Smooth muscle cell (in vitro differentiated cells): ENCODE data around the gene SLC6A1. TPM values are rescaled to one million over a fixed set of nuclear protein-coding genes. Genes with fewer than 3 reads are reported as not detected.
"Not testable (repeated sequence)": the region's sequence is repeated elsewhere in the genome, so short reads cannot be mapped to it uniquely, and the experiment has no call there.

ENCODE experiments used
- DNase-seq: peaks from one replicate; lab custom pipeline; 2025; ENCODE audit not compliant: unreplicated experiment; lab: John Stamatoyannopoulos, UW
- H2AFZ ChIP-seq: fragments of 200-600 bp; sonication (generic); 2 replicates; pipeline ENCODE4 v1.6.0; 2016; ENCODE audit warnings: antibody characterized with exemption, low read depth, mild to moderate bottlenecking
- H3F3A ChIP-seq: fragments of 200-600 bp; sonication (generic); 2 replicates; pipeline ENCODE4 v1.6.0; 2017; ENCODE audit warnings: antibody characterized with exemption, low read depth
- H3K27ac ChIP-seq: fragments of 200-600 bp; sonication (generic); 2 replicates; pipeline ENCODE4 v1.5.1; 2016; ENCODE audit warnings: low read depth, mild to moderate bottlenecking
- H3K27me3 ChIP-seq: fragments of 200-600 bp; sonication (generic); 2 replicates; pipeline ENCODE4 v1.6.1; 2016; ENCODE audit warnings: low read depth, mild to moderate bottlenecking
- H3K36me3 ChIP-seq: fragments of 200-600 bp; sonication (generic); 2 replicates; pipeline ENCODE4 v1.5.1; 2016; ENCODE audit warnings: low read depth
- H3K4me1 ChIP-seq: fragments of 200-600 bp; sonication (generic); 2 replicates; pipeline ENCODE4 v1.5.1; 2016; ENCODE audit warnings: low read depth
- H3K4me2 ChIP-seq: fragments of 200-600 bp; sonication (generic); 2 replicates; pipeline ENCODE4 v1.6.0; 2016; ENCODE audit warnings: mild to moderate bottlenecking
- H3K4me3 ChIP-seq: fragments of 200-600 bp; sonication (generic); 2 replicates; pipeline ENCODE4 v1.5.1; 2016; ENCODE audit warnings: mild to moderate bottlenecking
- H3K79me2 ChIP-seq: fragments of 200-600 bp; sonication (generic); 2 replicates; pipeline ENCODE4 v1.6.0; 2016; ENCODE audit warnings: low read depth, mild to moderate bottlenecking
- H3K9ac ChIP-seq: fragments of 200-600 bp; sonication (generic); 2 replicates; pipeline ENCODE4 v1.6.0; 2016; ENCODE audit warnings: low read depth
- H3K9me3 ChIP-seq: fragments of 200-600 bp; sonication (generic); replicated peaks from 2 replicates; pipeline ENCODE4 v1.5.1; 2016; ENCODE audit warnings: low read depth
- H4K20me1 ChIP-seq: fragments of 200-600 bp; sonication (generic); 2 replicates; pipeline ENCODE4 v1.6.0; 2016; ENCODE audit warnings: low read depth
- CTCF ChIP-seq: fragments of 200-600 bp; sonication (generic); IDR thresholded peaks from 2 replicates; pipeline ENCODE4 v1.5.1; 2017; ENCODE audit warnings: borderline replicate concordance, mild to moderate bottlenecking, antibody characterized with exemption; ENCODE audit not compliant: insufficient read depth, poor library complexity, severe bottlenecking
- WGBS: methylation state at CpG from one replicate; pipeline ENCODE4 v1.1.7; 2016; ENCODE audit warnings: low lambda C conversion rate; 5-methylcytosine and 5-hydroxymethylcytosine counted together
- polyA plus RNA-seq: library from polyadenylated mRNA; unstranded; fragments of >200 nt; fragmentation: Nextera tagmentation; extraction: Ambion mirVana; gene quantifications from 2 replicates; pipeline ENCODE4 v1.2.1, GENCODE V29; 2016
- total RNA-seq: library from RNA; depleted of rRNA; stranded (reverse); fragments of >200 nt; gene quantifications from 2 replicates; pipeline ENCODE4 v1.2.3, GENCODE V29; 2014

Gene SLC6A1
- total and polyA plus RNA-seq, 2 experiments from 2014 or later: 0.26 to 0.40 TPM

GRCh38 chr3:11059090-11059798 lies 66.7 kb downstream of the SLC6A1 start:
- 36% methylated on average over 14 of the region's 14 CpGs for WGBS
- H4K20me1 ChIP-seq: no peaks in the 10 kb centered on the region
- no peaks in the 10 kb centered on the region for H3K27me3 ChIP-seq
- no peak overlapping the region for H3K27ac ChIP-seq
- H3K4me1 ChIP-seq: no peaks in the 10 kb centered on the region
- H3F3A ChIP-seq: no peaks in the 10 kb centered on the region
- TF ChIP-seq CTCF: peak; percentile 88
- H3K9me3 ChIP-seq: no peaks in the 10 kb centered on the region
- no peaks in the 10 kb centered on the region for H3K79me2 ChIP-seq
- no peak overlapping the region for H3K9ac ChIP-seq
- no peak for DNase-seq
- H3K4me3 ChIP-seq: no peak overlapping the region
- H3K4me2 ChIP-seq: peak overlapping the region; percentile 62
- H2AFZ ChIP-seq: no peak overlapping the region
- H3K36me3 ChIP-seq: no peaks in the 10 kb centered on the region

DNA sequence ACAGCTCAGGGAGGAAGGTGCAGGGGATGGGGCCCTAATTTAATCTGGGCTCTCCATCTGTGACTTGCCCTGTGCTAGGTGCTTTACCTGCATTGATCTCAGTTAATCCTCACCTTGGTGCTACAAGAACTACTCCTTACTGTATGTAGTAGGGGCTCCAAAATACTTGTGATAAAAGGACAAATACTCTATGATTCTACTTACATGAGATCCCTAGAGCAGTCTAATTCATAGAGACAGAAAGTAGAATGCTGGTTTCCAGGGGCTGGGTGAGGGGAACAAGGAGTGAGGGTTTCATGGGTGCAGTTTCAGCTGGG lies 67.2 kb downstream of the SLC6A1 start:
- H3K27me3 ChIP-seq: no peaks in the 10 kb centered on the region
- no peaks in the 10 kb centered on the region for H3K36me3 ChIP-seq
- TF ChIP-seq CTCF: no peak
- H4K20me1 ChIP-seq: no peaks in the 10 kb centered on the region
- no peak overlapping the region for H3K9ac ChIP-seq
- H3K27ac ChIP-seq: no peak overlapping the region
- H3K79me2 ChIP-seq: no peaks in the 10 kb centered on the region
- H3K9me3 ChIP-seq: no peaks in the 10 kb centered on the region
- no peak overlapping the region for H3K4me2 ChIP-seq
- H3F3A ChIP-seq: no peaks in the 10 kb centered on the region
- no peak overlapping the region for H3K4me3 ChIP-seq
- no peaks in the 10 kb centered on the region for H3K4me1 ChIP-seq
- H2AFZ ChIP-seq: no peak overlapping the region
- DNase-seq: no peak

DNA sequence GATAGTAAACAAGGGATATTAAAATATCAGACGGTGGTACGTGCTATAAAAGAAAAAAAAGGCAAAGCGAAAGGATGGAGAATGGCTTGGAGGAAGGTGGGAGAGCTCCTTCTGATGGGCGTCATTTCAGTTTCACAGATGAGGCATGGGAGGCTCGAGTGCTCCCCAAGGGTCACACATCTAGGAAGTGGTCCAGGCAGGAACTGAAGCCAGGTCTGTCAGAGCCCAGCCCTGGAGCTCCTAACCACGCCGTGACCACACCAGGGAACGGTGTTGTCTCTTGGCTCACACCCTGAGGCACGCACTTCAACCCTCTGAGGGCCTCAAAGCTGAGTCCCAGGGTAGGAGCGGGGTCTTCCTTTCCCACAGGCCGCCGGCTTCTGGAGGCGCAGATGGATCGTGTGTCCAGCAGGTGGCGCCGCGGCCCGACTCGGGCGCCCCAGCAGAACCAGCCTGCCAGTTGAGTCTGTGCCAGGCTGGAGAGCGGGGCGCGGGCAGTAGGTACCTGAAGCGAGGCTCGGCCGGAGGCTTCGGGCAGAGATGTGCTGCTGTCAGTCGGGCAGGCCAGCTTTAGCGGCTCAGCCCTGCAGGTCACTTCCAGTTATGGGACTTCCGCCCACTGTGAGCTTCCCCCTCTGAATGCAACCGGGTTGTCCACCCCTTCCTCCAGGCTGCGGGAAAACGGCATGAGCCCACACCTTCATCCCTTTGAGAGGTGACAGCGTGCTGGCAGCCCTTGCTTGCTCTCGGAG lies 68.1 kb downstream of the SLC6A1 start:
- no peaks in the 10 kb centered on the region for H3K9me3 ChIP-seq
- H3K27me3 ChIP-seq: no peaks in the 10 kb centered on the region
- 12% methylated on average over 35 of the region's 35 CpGs for WGBS
- peak; percentile 90 for TF ChIP-seq CTCF
- H3K4me1 ChIP-seq: no peaks in the 10 kb centered on the region
- no peaks in the 10 kb centered on the region for H3K36me3 ChIP-seq
- peak overlapping the region; percentile 41 for H2AFZ ChIP-seq
- H3K4me3 ChIP-seq: peak overlapping the region; percentile 46
- no peak overlapping the region for H3K9ac ChIP-seq
- H3K27ac ChIP-seq: no peak overlapping the region
- H4K20me1 ChIP-seq: no peaks in the 10 kb centered on the region
- H3K79me2 ChIP-seq: no peaks in the 10 kb centered on the region
- H3K4me2 ChIP-seq: peak overlapping the region; percentile 87
- no peaks in the 10 kb centered on the region for H3F3A ChIP-seq
- peak; percentile 49 for DNase-seq

- H3K9me3 ChIP-seq, H3K36me3 ChIP-seq, H3K9ac ChIP-seq, H3F3A ChIP-seq, H3K27ac ChIP-seq, H3K27me3 ChIP-seq, H3K4me1 ChIP-seq, H4K20me1 ChIP-seq, DNase-seq, H3K79me2 ChIP-seq: not testable (repeated sequence)
- Histone ChIP-seq H2AFZ (peak overlapping the region; percentile 41), H3K4me3 (peak overlapping the region; percentile 46), H3K4me2 (peak overlapping the region; percentile 87)
- 11% methylated on average over 32 of the region's 41 CpGs for WGBS
These were observed 68.8 kb downstream of the SLC6A1 start for GRCh38 chr3:11061268-11061871.
